ENCODE results near the gene TTLL5.

Gene TTLL5

GRCh38 chr14:75697918-75698317 lies 36.9 kb downstream of the TTLL5 start:
- no peak for DNase-seq (ENCODE audit: low read depth in 1 of 2, low spot score in 1 of 2)
- H3K27ac ChIP-seq (replicated peaks): no peak overlapping the region
- no peak overlapping the region for H3K4me3 ChIP-seq (replicated peaks; ENCODE audit: insufficient read depth, low read length)
- TF ChIP-seq SPI1 (IDR thresholded peaks at IDR 0.05; ENCODE audit: borderline replicate concordance, low read depth): no peak
- no peaks in the 10 kb centered on the region for H3K27me3 ChIP-seq (ENCODE audit: insufficient read depth, poor library complexity, severe bottlenecking)

- no peak for DNase-seq (ENCODE audit: low read depth in 1 of 2, low spot score in 1 of 2)
- Histone ChIP-seq H3K27me3 (ENCODE audit: insufficient read depth, poor library complexity, severe bottlenecking) (no peaks in the 10 kb centered on the region), H3K27ac (replicated peaks) (no peak overlapping the region), H3K4me3 (replicated peaks; ENCODE audit: insufficient read depth, low read length) (no peak overlapping the region)
- TF ChIP-seq GABPA (IDR thresholded peaks at IDR 0.05; ENCODE audit: low read depth) (no peak), SPI1 (IDR thresholded peaks at IDR 0.05; ENCODE audit: borderline replicate concordance, low read depth) (no peak), REST (IDR thresholded peaks at IDR 0.05; ENCODE audit: insufficient replicate concordance, low read depth) (no peak), POLR2AphosphoS5 (IDR thresholded peaks at IDR 0.05; ENCODE audit: low read depth) (no peak), CTCF (IDR thresholded peaks at IDR 0.05; ENCODE audit: insufficient read depth, low read length) (no peak)
Measured at GRCh38 chr14:75699331-75699730, 38.3 kb downstream of the TTLL5 start.

GRCh38 chr14:75700295-75700694 lies 39.2 kb downstream of the TTLL5 start:
- no peak overlapping the region for H3K4me3 ChIP-seq (replicated peaks; ENCODE audit: insufficient read depth, low read length)
- no peak overlapping the region for H3K27ac ChIP-seq (replicated peaks)
- H3K27me3 ChIP-seq (ENCODE audit: insufficient read depth, poor library complexity, severe bottlenecking): no peaks in the 10 kb centered on the region
- DNase-seq (ENCODE audit: low read depth in 1 of 2, low spot score in 1 of 2): no peak
- TF ChIP-seq GABPA (IDR thresholded peaks at IDR 0.05; ENCODE audit: low read depth): no peak
- no peak for TF ChIP-seq POLR2AphosphoS5 (IDR thresholded peaks at IDR 0.05; ENCODE audit: low read depth)
- no peak for TF ChIP-seq CTCF (IDR thresholded peaks at IDR 0.05; ENCODE audit: insufficient read depth, low read length)
- TF ChIP-seq REST (IDR thresholded peaks at IDR 0.05; ENCODE audit: insufficient replicate concordance, low read depth): no peak
- TF ChIP-seq SPI1 (IDR thresholded peaks at IDR 0.05; ENCODE audit: borderline replicate concordance, low read depth): no peak

- no peak for DNase-seq (ENCODE audit: low read depth in 1 of 2, low spot score in 1 of 2)
- Histone ChIP-seq H3K27ac (replicated peaks) (no peak overlapping the region), H3K4me3 (replicated peaks; ENCODE audit: insufficient read depth, low read length) (no peak overlapping the region), H3K27me3 (ENCODE audit: insufficient read depth, poor library complexity, severe bottlenecking) (no peaks in the 10 kb centered on the region)
- TF ChIP-seq CTCF (IDR thresholded peaks at IDR 0.05; ENCODE audit: insufficient read depth, low read length): no peak
- no peak for TF ChIP-seq REST (IDR thresholded peaks at IDR 0.05; ENCODE audit: insufficient replicate concordance, low read depth)
- no peak for TF ChIP-seq GABPA (IDR thresholded peaks at IDR 0.05; ENCODE audit: low read depth)
- TF ChIP-seq SPI1 (IDR thresholded peaks at IDR 0.05; ENCODE audit: borderline replicate concordance, low read depth): no peak
- TF ChIP-seq POLR2AphosphoS5 (IDR thresholded peaks at IDR 0.05; ENCODE audit: low read depth): no peak
Measured at GRCh38 chr14:75702122-75702521, 41.1 kb downstream of the TTLL5 start.
